Adrenal gland (tissue), 5 donors: ENCODE measurements around the gene KCNJ1.

ENCODE experiments used
- CTCF ChIP-seq, 6 experiments: fragments of 450-650 bp in 4 of 6; fragments of 200-600 bp in 2 of 6; sonication (generic) in 1 of 6; IDR thresholded peaks; 1 replicate in 5 of 6; 2 replicates in 1 of 6; pipeline versions ENCODE4 v1.5.1 to v1.8.0; 2016 to 2021; ENCODE audit warnings: antibody characterized with exemption in 6 of 6, mild to moderate bottlenecking in 2 of 6, moderate library complexity in 1 of 6
- POLR2A ChIP-seq, 2 donors: fragments of 450-650 bp; IDR thresholded peaks; one replicate each; pipeline ENCODE4 v1.6.1; 2017; ENCODE audit warnings: antibody characterized with exemption in 2 of 2, mild to moderate bottlenecking in 2 of 2, moderate library complexity in 1 of 2
- donor health status: DM: no; HTN: no; CAD: no.

- TF ChIP-seq CTCF (IDR thresholded peaks at IDR 0.05) (no peak), POLR2A (IDR thresholded peaks at IDR 0.05) (no peak)
These were observed 1.6 kb downstream of the KCNJ1 start for GRCh38 chr11:128865490-128865889.
